GM23338 (cell line): Measurements from ENCODE around the gene TMEM217. TPM values are rescaled to one million over a fixed set of nuclear protein-coding genes. Genes with fewer than 3 reads are reported as not detected.

Source experiments
- ATAC-seq: fragments of 200-7000 bp; cut with Tn5 transposase; 3 replicates; pipeline ENCODE4 v1.9.1; 2020
- DNase-seq: peaks from one replicate; pipeline ENCODE4 v3.0.0-alpha.2; 2015; ENCODE audit warnings: low spot score
- H2AFZ ChIP-seq: fragments of 200-600 bp; sonication (generic); 2 replicates; pipeline ENCODE4 v1.8.0; 2016; ENCODE audit warnings: antibody characterized with exemption, mild to moderate bottlenecking, moderate library complexity
- H3F3A ChIP-seq: fragments of 200-600 bp; sonication (generic); replicated peaks from 2 replicates; pipeline ENCODE4 v1.8.0; 2017; ENCODE audit warnings: antibody characterized with exemption, mixed run types, low read depth
- H3K27ac ChIP-seq: fragments of 200-600 bp; sonication (generic); 2 replicates; pipeline ENCODE4 v1.6.1; 2016; ENCODE audit warnings: low read depth
- H3K27me3 ChIP-seq: fragments of 200-600 bp; sonication (generic); 2 replicates; pipeline ENCODE4 v1.8.0; 2016; ENCODE audit warnings: mild to moderate bottlenecking, mixed run types, moderate library complexity; ENCODE audit not compliant: insufficient read depth
- H3K36me3 ChIP-seq: fragments of 200-600 bp; sonication (generic); 2 replicates; pipeline ENCODE4 v1.8.0; 2016; ENCODE audit warnings: mild to moderate bottlenecking; ENCODE audit not compliant: insufficient read depth
- H3K4me1 ChIP-seq: fragments of 200-600 bp; sonication (generic); 2 replicates; pipeline ENCODE4 v1.8.0; 2016; ENCODE audit warnings: mild to moderate bottlenecking, moderate library complexity; ENCODE audit not compliant: insufficient read depth
- H3K4me2 ChIP-seq: fragments of 200-600 bp; sonication (generic); 2 replicates; pipeline ENCODE4 v1.7.1; 2017; ENCODE audit warnings: mixed run types
- H3K4me3 ChIP-seq: fragments of 200-600 bp; sonication (generic); 2 replicates; pipeline ENCODE4 v1.6.1; 2016; ENCODE audit warnings: mixed run types
- H3K79me2 ChIP-seq: fragments of 200-600 bp; sonication (generic); replicated peaks from 2 replicates; pipeline ENCODE4 v1.8.0; 2017; ENCODE audit warnings: mild to moderate bottlenecking; ENCODE audit not compliant: insufficient read depth
- H3K9me2 ChIP-seq: fragments of 200-600 bp; sonication (generic); 2 replicates; pipeline ENCODE4 v1.8.0; 2017; ENCODE audit not compliant: insufficient read depth
- H4K20me1 ChIP-seq: fragments of 200-600 bp; sonication (generic); replicated peaks from 2 replicates; pipeline ENCODE4 v1.8.0; 2017; ENCODE audit warnings: mild to moderate bottlenecking; ENCODE audit not compliant: insufficient read depth
- H3K27ac Mint-ChIP-seq: 2 replicates; pipeline ENCODE4 v1.8.0; 2020; ENCODE audit warnings: inconsistent platforms, mild to moderate bottlenecking, moderate library complexity, mixed read lengths
- H3K27me3 Mint-ChIP-seq: 3 replicates; pipeline ENCODE4 v1.8.0; 2022; ENCODE audit warnings: low read depth, mild to moderate bottlenecking, moderate library complexity, mixed read lengths, inconsistent platforms; ENCODE audit not compliant: insufficient read depth, poor library complexity
- H3K36me3 Mint-ChIP-seq: 3 replicates; pipeline ENCODE4 v1.8.0; 2021; ENCODE audit warnings: low read depth, mild to moderate bottlenecking, inconsistent platforms, moderate library complexity, mixed read lengths
- H3K4me1 Mint-ChIP-seq: 3 replicates; pipeline ENCODE4 v1.8.0; 2020; ENCODE audit warnings: mild to moderate bottlenecking, inconsistent platforms, mixed read lengths
- H3K4me3 Mint-ChIP-seq: 3 replicates; pipeline ENCODE4 v1.8.0; 2021; ENCODE audit warnings: moderate library complexity, mild to moderate bottlenecking, inconsistent platforms, mixed read lengths
- H3K9me3 Mint-ChIP-seq: 3 replicates; pipeline ENCODE4 v1.8.0; 2020; ENCODE audit warnings: moderate library complexity, mild to moderate bottlenecking, inconsistent platforms, mixed read lengths
- EZH2 ChIP-seq: fragments of 200-600 bp; sonication (generic); IDR thresholded peaks from one replicate; pipeline ENCODE4 v1.8.0; 2017; ENCODE audit warnings: antibody characterized with exemption, mild to moderate bottlenecking, low read depth; ENCODE audit not compliant: unreplicated experiment
- POLR2AphosphoS5 ChIP-seq: IDR thresholded peaks from 2 replicates; pipeline ENCODE4 v1.6.1; 2016; ENCODE audit warnings: antibody characterized with exemption, low read depth
- polyA plus RNA-seq: library from polyadenylated mRNA; unstranded; fragments of >200 nt; fragmentation: Nextera tagmentation; extraction: Ambion mirVana; gene quantifications from 2 replicates; pipeline ENCODE4 v1.2.1, GENCODE V29; 2016
- total RNA-seq: library from RNA; depleted of rRNA; stranded (reverse); fragments of >200 nt; shearing (Covaris generic); gene quantifications from 2 replicates; pipeline ENCODE4 v1.2.3, GENCODE V29; 2014
- TF ChIP-seq, protein P1 (sequence below): IDR thresholded peaks from 2 replicates; pipeline ENCODE4 v1.6.1; 2016; ENCODE audit warnings: antibody characterized with exemption
- TF ChIP-seq, protein P2 (sequence below): IDR thresholded peaks from one replicate; pipeline ENCODE4 v1.6.1; 2018; ENCODE audit warnings: antibody characterized with exemption; ENCODE audit not compliant: unreplicated experiment
- TF ChIP-seq, protein P3 (sequence below): fragments of 250-450 bp; sonication (Bioruptor Pico); IDR thresholded peaks from 2 replicates; pipeline ENCODE4 v1.5.0; 2020; ENCODE audit warnings: mild to moderate bottlenecking, moderate library complexity

TMEM217 gene
- total and polyA plus RNA-seq, 2 experiments from 2014 or later, result 1.3 TPM; not detected in 1

DNA sequence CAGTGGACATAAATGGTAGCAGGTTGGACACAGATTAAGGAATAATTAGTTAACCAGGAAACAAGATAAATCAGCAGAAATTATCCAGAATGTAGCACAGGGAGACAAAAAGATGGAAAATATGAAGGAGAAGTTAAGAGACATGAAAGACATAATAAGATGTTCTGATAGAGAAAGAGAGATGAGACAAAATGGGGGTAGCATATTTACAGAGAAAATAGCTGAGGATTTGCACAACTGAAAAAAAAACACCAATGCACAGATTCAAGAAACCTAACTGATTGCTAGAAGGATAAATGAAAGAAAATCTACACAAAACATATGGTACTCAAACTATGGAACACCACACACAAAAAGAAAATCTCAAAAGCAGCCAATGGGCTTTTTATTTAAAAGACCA is 35.0 kb downstream of the TMEM217 start:
- Histone ChIP-seq H3K79me2 (no peaks in the 10 kb centered on the region), H3K27ac (peak overlapping the region; percentile 6; the same call in 1 of the 2 replicates), H2AFZ (peak overlapping the region; percentile 33; the same call in 1 of the 2 replicates), H3K27me3 (no peaks in the 10 kb centered on the region), H3K4me3 (peak overlapping the region; percentile 70), H3K4me2 (peak overlapping the region; percentile 90), H3F3A (peaks cover 16% of the 10 kb centered on the region), H4K20me1 (no peaks in the 10 kb centered on the region), H3K9me2 (no peaks in the 10 kb centered on the region), H3K4me1 (peaks cover 15% of the 10 kb centered on the region), H3K36me3 (no peaks in the 10 kb centered on the region)
- H3K4me1 Mint-ChIP-seq, result peaks cover 10% of the 10 kb centered on the region
- DNase-seq, result no peak
- 0 out of 2 replicates have a peak overlapping the region, but pooled peaks have one; percentile 56 for H3K27ac Mint-ChIP-seq
- TF ChIP-seq EZH2 (no peak), POLR2AphosphoS5 (no peak)
- TF ChIP-seq, protein P1, sequence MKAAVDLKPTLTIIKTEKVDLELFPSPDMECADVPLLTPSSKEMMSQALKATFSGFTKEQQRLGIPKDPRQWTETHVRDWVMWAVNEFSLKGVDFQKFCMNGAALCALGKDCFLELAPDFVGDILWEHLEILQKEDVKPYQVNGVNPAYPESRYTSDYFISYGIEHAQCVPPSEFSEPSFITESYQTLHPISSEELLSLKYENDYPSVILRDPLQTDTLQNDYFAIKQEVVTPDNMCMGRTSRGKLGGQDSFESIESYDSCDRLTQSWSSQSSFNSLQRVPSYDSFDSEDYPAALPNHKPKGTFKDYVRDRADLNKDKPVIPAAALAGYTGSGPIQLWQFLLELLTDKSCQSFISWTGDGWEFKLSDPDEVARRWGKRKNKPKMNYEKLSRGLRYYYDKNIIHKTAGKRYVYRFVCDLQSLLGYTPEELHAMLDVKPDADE, result no peak
- TF ChIP-seq, protein P2, sequence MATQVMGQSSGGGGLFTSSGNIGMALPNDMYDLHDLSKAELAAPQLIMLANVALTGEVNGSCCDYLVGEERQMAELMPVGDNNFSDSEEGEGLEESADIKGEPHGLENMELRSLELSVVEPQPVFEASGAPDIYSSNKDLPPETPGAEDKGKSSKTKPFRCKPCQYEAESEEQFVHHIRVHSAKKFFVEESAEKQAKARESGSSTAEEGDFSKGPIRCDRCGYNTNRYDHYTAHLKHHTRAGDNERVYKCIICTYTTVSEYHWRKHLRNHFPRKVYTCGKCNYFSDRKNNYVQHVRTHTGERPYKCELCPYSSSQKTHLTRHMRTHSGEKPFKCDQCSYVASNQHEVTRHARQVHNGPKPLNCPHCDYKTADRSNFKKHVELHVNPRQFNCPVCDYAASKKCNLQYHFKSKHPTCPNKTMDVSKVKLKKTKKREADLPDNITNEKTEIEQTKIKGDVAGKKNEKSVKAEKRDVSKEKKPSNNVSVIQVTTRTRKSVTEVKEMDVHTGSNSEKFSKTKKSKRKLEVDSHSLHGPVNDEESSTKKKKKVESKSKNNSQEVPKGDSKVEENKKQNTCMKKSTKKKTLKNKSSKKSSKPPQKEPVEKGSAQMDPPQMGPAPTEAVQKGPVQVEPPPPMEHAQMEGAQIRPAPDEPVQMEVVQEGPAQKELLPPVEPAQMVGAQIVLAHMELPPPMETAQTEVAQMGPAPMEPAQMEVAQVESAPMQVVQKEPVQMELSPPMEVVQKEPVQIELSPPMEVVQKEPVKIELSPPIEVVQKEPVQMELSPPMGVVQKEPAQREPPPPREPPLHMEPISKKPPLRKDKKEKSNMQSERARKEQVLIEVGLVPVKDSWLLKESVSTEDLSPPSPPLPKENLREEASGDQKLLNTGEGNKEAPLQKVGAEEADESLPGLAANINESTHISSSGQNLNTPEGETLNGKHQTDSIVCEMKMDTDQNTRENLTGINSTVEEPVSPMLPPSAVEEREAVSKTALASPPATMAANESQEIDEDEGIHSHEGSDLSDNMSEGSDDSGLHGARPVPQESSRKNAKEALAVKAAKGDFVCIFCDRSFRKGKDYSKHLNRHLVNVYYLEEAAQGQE, result no peak
- TF ChIP-seq, protein P3, sequence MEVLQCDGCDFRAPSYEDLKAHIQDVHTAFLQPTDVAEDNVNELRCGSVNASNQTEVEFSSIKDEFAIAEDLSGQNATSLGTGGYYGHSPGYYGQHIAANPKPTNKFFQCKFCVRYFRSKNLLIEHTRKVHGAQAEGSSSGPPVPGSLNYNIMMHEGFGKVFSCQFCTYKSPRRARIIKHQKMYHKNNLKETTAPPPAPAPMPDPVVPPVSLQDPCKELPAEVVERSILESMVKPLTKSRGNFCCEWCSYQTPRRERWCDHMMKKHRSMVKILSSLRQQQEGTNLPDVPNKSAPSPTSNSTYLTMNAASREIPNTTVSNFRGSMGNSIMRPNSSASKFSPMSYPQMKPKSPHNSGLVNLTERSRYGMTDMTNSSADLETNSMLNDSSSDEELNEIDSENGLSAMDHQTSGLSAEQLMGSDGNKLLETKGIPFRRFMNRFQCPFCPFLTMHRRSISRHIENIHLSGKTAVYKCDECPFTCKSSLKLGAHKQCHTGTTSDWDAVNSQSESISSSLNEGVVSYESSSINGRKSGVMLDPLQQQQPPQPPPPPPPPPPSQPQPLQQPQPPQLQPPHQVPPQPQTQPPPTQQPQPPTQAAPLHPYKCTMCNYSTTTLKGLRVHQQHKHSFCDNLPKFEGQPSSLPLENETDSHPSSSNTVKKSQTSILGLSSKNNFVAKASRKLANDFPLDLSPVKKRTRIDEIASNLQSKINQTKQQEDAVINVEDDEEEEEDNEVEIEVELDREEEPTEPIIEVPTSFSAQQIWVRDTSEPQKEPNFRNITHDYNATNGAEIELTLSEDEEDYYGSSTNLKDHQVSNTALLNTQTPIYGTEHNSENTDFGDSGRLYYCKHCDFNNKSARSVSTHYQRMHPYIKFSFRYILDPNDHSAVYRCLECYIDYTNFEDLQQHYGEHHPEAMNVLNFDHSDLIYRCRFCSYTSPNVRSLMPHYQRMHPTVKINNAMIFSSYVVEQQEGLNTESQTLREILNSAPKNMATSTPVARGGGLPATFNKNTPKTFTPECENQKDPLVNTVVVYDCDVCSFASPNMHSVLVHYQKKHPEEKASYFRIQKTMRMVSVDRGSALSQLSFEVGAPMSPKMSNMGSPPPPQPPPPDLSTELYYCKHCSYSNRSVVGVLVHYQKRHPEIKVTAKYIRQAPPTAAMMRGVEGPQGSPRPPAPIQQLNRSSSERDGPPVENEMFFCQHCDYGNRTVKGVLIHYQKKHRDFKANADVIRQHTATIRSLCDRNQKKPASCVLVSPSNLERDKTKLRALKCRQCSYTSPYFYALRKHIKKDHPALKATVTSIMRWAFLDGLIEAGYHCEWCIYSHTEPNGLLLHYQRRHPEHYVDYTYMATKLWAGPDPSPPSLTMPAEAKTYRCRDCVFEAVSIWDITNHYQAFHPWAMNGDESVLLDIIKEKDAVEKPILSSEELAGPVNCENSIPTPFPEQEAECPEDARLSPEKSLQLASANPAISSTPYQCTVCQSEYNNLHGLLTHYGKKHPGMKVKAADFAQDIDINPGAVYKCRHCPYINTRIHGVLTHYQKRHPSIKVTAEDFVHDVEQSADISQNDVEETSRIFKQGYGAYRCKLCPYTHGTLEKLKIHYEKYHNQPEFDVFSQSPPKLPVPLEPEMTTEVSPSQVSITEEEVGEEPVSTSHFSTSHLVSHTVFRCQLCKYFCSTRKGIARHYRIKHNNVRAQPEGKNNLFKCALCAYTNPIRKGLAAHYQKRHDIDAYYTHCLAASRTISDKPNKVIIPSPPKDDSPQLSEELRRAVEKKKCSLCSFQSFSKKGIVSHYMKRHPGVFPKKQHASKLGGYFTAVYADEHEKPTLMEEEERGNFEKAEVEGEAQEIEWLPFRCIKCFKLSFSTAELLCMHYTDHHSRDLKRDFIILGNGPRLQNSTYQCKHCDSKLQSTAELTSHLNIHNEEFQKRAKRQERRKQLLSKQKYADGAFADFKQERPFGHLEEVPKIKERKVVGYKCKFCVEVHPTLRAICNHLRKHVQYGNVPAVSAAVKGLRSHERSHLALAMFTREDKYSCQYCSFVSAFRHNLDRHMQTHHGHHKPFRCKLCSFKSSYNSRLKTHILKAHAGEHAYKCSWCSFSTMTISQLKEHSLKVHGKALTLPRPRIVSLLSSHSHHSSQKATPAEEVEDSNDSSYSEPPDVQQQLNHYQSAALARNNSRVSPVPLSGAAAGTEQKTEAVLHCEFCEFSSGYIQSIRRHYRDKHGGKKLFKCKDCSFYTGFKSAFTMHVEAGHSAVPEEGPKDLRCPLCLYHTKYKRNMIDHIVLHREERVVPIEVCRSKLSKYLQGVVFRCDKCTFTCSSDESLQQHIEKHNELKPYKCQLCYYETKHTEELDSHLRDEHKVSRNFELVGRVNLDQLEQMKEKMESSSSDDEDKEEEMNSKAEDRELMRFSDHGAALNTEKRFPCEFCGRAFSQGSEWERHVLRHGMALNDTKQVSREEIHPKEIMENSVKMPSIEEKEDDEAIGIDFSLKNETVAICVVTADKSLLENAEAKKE (CRISPR knock-in tag), result no peak
- H3K36me3 Mint-ChIP-seq, result no peaks in the 10 kb centered on the region
- H3K4me3 Mint-ChIP-seq, result peak overlapping the region; percentile 88
- ATAC-seq, result no peak
- H3K9me3 Mint-ChIP-seq, result no peaks in the 10 kb centered on the region
- H3K27me3 Mint-ChIP-seq, result no peaks in the 10 kb centered on the region
